HG03045 (cell line): ENCODE results near the gene GTF2A1.

Experiments
- ATAC-seq: cut with Tn5 transposase; IDR thresholded peaks from one replicate; pipeline ENCODE4 v1.9.1; 2021; ENCODE audit warnings: mild to moderate bottlenecking, moderate library complexity; ENCODE audit not compliant: unreplicated experiment

The GTF2A1 gene

DNA sequence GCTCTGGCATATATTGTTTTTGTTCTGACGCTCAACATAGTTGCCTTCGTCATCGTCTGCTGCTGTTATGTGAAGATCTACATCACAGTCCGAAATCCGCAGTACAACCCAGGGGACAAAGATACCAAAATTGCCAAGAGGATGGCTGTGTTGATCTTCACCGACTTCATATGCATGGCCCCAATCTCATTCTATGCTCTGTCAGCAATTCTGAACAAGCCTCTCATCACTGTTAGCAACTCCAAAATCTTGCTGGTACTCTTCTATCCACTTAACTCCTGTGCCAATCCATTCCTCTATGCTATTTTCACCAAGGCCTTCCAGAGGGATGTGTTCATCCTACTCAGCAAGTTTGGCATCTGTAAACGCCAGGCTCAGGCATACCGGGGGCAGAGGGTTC lies 77.0 kb downstream of the GTF2A1 start:
- ATAC-seq: no peak

DNA sequence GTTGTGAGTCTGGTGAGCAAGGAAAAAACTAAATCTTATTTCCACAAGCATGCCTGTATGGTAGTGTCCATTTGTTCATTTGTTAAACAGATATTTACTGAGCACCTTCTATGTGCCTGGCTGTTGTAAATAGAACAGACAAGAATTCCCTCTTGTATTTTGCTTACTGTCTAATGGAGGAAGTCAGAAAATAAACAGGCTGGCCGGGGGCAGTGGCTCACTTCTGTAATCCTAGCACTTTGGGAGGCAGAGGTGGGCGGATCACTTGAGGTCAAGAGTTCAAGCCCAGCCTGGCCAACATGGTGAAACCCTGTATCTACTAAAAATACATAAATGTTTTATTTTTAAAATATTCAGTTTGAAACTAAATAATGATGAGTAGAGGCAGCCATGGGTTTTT lies 79.3 kb downstream of the GTF2A1 start:
- no peak for ATAC-seq

DNA sequence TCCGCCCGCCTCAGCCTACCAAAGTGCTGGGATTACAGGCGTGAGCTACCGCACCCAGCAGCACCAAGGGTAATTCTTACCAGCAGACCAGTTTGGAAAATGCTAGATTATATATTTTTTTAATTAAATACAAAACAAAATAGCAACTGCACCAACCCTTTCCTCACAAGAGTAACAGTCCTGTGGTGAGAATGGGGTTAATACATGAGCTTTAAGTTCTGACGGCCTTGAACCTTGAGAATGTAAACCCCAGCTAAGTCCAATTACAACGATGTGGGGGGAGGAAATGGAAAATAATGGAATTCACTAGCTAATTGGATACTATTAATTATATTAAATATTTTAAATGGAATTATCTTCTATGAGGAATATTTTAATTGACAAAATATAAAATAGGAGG lies 82.3 kb downstream of the GTF2A1 start:
- no peak for ATAC-seq

DNA sequence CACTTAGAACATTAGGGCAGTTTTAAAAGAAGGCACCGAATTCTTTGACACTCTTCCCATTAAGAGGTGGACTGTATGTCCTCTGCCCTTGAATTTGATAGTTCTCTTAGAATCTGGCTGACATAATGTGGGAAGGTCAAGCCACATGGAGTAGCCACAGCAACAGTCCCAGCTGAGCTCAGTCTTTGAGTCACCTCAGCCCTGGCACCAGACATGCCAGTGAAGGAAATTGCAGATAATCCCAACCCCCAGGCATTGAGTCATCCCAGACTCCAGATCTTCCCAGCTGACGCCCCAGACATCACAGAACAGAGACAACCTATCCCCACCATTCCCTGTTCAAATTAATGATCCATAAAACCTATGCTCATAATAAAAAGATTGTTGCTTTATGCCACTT lies 83.4 kb downstream of the GTF2A1 start:
- no peak for ATAC-seq

DNA sequence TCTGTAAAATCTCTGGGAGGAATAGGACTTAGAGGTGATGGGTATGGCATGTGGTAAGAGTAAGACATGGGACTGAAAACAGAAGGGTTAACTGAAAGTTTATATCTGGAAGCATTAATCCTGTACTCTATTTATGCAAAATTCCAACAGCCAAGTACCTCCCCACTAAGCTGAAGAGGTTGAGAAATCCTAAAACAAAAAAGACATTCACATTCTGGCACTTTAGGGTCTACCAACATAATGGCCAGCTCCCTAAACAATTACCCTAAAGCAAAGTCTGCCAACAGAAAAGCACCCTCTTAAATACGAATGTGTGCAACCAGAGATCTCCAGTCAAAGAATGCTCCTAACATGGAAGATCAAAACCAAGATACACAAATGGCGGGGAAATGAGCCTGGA lies 87.4 kb downstream of the GTF2A1 start:
- ATAC-seq: no peak

DNA sequence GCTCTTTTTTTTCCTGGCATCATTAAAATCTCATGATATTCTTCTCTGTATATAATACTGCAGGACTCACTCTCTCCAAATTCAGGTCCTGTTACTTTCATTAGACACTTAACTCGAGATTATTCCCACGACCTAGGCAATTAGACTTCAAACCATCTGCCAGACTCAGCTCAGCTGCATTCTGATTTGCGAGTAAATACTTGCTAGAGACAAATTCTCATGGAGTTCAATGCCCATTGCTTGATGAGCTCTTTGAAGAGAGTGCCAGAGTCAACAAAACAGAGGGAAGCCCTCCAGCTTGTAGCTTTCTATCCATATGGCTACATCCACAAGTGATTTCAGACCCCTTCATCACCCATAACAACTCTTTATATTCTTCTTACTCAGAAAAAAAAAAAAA lies 88.3 kb downstream of the GTF2A1 start:
- ATAC-seq: no peak

DNA sequence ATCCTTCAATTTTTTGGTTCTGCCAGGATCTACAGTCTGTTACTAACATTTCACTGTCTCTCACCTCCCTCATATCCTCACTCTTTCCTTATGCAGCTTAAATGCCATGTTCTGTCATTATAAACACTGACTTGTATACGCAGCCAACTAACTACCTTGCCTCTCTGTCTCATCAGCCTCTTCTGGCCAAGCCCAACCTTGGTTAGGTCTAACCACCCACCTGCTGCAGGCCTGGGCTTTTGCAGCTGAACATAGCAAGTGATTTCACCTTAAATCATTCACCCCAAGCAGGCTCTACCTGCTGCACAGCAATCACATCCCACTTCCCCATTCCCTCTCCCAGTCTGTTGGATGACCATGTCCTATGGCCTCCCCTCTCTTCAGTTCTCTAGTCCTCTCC lies 91.5 kb downstream of the GTF2A1 start:
- no peak for ATAC-seq

DNA sequence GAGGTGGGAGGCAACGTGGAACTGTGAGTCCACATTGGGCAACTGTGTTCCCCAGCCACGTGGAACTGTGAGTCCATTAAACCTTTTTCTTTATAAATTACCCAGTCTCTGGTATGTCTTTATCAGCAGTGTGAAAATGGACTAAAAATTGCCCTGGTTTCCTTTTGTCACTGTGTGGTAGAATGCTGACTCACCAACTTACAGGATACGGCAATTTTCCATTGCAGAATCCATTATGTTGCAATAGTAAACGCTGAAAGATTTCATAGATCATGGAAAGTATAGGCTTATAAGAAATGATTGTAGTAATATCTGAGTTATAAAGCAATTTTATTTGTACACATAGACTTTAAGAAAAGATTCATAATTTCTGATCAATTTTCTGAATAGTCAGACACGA lies 93.0 kb downstream of the GTF2A1 start:
- no peak for ATAC-seq

DNA sequence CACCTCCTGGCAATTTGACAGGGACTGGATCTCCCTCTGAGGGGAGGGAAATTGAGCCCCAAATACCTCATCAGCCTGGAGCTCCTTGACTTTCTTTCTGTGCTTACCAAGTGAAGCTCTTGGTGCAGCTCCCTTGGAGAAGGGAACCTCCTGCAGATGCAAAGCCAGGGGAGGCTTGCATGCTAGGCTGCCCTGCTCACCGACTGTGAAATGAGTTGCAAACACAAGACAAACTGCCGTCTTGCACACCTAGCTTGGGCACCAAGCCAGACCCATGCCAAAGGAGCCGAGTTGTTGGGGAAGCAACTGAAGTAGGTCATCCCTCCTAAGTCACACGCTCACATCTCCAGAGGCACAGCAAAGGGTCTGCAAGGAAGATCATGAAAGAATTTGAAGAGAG lies 95.2 kb downstream of the GTF2A1 start:
- ATAC-seq: no peak
